NK-92 (cell line): ENCODE data around the gene RASAL1.

Experiments used
- DNase-seq: peaks from one replicate; lab custom pipeline; 2025; ENCODE audit not compliant: unreplicated experiment; lab: John Stamatoyannopoulos, UW

The RASAL1 gene

GRCh38 chr12:113077057-113077858 is 58.3 kb downstream of the RASAL1 start:
- DNase-seq: no peak

- no peak for DNase-seq
Observed at GRCh38 chr12:113075137-113075683, 60.4 kb downstream of the RASAL1 start.

DNA sequence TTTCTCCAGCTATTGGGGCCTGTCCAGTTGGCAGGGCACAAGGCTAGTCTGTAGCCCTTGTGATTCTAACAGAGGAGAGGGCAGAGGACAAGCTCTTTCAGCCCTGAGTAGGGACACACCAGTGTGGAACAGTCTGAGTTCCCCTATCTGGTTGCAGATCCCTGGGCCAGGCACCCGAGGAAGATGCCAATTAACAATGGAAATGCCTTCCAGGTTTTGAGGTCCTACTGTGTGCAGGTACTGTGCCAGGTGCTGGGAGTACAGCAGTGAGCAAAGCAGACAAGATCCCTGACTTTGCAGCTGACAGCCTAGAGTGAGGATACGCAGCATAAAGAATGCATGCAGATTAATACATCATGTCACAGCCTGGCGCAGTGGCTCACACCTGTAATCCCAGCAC is 62.0 kb downstream of the RASAL1 start:
- no peak for DNase-seq

DNA sequence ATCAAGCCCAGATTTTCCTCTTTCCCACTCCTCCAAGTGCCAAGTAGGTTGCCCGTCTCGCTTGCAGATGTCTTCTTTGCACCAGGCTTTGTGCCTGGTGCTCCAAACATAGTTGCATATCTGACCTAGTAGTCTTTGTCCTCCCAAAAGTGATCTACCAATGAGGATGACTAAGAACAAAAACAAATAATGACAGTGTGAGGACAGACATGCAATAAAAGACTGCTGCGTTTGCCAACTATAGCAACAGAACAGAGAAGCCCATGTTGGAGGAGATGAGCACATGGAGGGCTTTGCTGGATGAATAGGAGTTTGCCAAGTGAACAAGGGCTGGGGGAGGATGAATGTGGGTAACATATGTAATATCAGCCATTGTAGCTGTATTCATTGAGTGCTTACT is 63.4 kb downstream of the RASAL1 start:
- DNase-seq: no peak

DNA sequence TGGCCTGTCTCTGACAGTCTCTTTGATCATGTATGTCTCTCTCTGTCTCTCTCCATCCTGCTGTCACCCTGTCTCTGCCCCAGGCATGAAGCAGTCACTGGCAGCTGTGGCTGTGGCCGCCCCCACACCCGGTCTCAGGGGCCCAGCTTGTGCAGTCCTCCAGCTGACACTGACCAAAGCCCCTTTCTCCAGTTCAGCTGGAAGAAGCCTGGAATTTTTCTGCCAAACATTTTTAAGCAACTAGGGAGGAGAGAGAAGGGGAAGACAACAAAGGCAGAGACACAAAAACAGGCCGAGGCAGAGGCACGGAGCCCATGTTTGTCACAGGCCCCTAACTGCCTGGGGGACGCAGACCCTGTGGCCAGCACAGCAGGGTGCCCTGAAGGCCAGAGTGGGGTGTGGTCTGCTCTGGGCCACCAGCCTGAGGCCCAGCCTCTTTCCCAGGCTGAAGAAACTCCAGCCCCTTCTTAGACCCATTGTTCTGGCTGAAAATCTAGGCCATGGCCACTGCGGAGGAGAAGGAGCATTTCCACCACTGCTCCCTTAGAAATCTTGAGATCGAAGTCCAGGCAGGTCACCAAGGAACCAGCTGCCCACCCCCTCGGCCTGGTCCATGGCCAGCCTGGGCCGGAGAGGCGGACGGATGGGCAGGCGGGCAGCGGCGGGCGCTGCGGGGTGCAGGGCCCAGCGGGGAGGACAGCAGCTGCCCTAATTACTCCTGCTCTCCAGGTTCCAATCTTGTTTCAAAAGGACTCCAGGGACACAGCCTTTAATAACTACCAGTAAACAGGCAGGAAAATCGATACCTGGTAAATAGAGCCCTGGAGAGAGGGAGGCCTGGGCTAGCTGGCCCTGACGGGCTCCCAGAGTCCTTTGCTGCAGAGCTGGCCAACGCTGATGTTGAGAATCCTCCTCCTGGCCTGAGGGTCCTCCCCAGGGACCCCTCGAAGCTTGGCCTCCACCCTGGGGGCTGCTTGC is 64.1 kb downstream of the RASAL1 start:
- no peak for DNase-seq

GRCh38 chr12:113070117-113070906 is 65.2 kb downstream of the RASAL1 start:
- no peak for DNase-seq

GRCh38 chr12:113069751-113070116 is 65.8 kb downstream of the RASAL1 start:
- DNase-seq: no peak

GRCh38 chr12:113069149-113069548 is 66.4 kb downstream of the RASAL1 start:
- DNase-seq: no peak

- DNase-seq: no peak
Observed at GRCh38 chr12:113067987-113068935, 67.3 kb downstream of the RASAL1 start.

GRCh38 chr12:113066813-113067400 is 68.7 kb downstream of the RASAL1 start:
- DNase-seq: no peak

DNA sequence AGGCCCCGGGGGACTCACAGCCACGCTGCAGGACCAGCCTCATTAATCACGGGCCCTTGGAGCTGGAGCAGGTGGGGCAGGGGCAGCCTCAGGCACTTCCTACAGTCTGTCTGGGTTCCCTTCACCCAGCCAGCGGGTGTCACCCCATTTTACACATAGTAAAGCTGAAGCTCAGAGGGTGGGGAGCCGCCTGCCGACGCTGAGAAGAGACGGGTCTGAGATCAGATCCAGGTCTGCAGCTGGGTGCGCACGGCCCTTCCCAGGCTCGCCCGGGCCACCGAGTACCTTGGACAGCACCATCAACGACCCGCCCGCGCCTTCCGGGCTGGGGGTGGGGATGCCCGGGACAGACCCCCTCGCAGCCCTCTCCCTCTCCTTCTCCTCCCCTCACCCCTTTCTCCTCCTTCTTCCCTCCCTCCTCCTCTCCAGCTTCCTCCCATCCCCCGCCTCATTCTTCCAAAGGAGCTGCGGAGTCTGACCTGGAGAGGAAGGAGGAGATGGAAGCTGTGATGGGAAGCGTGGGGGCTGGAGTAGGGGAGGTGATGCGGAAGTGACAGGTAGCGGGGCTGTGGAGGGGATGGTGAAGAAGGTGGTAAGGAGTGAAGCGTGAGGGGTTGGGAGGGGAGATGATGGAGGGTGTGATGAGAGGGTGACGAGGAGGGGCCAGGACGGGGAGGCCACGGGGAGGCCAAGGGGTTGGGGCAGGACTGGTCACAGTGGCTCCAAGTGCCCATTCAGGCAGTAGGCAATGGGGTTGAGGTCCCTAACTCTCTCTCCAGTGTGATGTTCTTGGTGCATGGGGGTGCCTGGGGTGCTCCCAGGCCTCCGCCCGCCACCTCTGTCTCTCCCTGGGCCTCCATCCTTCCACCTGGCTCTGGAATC is 70.2 kb downstream of the RASAL1 start:
- DNase-seq: no peak

DNA sequence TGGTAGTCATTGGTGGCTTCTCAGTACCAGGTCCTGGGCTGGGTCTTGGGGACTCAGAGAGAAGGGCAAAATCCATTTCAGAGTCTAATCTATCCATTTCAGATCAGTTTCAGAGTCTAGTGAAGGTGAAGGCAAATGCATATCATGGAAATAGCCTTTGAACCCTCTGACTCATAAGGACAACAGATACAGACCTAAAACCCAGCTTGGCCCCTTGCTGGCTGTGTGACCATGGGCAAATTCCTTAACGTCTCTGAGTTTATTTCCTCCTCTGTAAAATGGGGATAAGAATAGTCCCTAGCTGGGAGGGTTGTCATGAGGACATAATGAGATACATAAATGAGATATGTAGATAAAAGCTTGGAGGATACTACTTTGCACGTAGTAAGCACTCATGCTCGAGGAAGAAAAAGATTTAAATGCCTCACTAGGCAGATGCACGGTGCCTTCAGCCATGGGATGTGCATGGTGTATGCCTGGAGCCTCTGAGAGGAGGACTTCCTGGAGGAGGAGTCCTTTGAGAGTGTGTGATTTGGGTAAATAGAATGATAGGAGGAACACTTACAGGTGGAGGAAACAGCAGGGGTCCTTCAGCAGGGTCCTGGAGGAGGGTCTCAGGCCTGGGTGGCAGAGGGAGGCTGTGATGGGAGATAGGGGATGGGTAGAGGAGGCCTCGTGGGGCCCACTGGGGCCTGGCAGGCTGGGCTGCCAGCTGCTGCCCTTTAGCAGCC is 71.0 kb downstream of the RASAL1 start:
- DNase-seq: no peak

DNA sequence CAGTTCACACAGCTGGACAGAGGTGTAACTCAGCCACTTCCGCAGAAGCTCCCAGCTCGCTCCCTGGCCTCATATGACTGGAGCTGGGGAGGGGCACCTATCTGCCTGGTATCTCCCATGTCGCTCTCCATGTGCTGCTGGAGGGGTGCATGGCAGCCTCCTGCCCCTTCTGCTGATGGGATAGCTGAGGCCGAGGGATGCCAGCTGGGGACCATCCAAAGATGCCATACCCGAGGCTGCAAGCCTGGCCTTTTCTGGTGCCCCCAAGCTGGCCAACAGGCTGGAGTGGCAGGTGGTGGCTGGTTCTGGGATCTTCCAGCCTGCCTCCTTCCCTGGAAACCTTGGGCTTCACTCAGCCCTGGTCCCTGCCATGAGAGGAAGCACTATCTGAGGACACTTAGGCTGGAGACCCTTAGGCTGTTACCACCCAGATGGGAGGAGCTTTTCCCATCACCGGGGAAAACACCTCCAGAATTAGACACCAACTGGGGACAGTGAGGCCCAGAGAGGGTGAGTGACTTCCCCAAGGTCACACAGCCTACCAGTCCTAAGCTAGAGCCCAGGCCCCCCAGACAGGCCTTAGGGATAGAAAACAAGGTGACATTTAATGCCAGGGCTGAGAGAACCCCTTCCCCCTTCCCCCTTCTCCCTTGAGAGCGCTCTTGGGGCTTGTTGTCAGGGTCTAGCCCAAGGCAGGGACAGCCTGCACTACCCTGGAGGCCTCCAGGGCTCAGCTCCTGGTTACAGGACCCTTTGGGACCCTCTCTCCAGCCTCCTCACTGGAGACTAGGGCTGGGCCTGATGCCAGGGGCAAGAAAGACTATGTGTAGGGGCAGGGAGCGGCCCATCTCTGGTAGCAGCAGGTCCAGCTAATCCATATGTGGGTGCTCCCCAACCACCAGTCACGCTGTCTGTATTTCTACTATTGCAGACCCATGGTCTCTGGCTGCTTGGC is 71.9 kb downstream of the RASAL1 start:
- no peak for DNase-seq

DNA sequence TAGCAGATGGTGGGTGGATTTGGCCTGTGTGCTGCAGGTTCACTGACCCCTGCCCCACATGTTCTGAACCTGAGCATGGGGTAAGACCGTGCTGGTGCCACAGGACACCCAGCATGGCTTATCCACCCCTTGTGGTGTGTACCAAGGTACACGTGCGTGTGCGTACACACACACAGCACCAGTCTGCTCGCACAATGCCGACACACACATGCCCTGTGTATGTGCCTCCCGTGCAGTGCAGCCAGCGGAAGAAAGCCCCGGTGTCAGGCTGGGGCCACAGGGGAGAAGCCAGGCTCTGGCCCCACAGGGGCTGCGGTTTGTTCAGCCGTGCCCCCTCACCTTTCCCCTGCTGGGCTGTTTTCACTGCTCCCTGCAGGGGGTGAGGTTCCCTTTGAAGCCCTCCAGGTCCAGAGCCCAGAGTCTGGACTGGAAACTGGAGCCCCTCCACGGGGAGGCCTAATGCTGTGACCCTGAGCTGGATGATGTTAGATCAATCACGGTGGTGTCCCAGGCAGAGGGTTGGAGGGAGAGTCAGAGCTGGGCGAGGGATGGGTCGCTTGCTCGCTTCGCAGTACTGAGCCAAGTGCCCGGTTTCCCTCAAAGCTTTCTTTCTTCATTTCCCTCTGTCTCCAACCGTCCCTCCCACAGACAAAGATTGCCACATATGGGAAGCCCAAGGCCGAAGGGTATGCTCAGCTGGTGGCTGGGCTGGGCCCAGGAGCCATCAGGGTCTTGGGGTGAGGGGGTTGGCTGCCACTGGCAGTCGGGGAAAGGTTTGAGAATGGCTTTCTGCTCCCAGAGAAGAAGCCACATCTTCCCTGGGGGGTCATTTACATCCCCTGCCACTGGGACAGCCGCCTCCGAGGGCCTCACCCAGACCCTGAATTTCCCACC is 72.8 kb downstream of the RASAL1 start:
- DNase-seq: no peak

DNA sequence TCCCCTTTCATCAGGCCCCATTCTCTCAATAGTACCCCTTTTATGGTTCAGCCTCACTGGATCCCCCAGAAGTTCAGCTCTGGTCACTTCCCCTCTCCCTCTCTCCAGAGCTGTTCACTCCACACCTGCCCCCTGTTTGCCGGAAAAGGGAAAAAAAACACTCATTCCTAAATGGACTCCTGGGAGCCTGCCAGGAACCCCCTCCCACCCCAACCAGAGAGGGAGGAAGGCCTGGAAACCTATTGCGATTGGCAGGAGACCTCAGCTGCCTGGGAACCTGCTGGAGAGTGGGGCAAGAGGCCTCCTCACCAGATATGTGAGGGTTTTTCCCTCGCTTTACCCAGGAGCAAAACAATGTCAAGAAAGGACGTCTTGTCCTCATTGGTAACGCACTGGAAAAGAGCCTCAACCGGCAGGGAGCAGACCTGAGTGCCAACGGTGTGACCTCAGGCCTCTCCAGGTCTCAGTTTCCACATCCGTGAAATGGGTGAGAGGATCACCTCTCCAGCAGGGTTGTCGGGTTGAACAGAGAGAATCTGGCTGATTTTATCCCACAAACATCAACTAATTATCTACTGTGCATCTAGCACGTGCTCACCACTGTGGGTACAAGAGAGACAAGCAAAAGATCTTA is 74.4 kb downstream of the RASAL1 start:
- no peak for DNase-seq
